ENCODE measurements around the gene UBE2E2.

The UBE2E2 gene

DNA sequence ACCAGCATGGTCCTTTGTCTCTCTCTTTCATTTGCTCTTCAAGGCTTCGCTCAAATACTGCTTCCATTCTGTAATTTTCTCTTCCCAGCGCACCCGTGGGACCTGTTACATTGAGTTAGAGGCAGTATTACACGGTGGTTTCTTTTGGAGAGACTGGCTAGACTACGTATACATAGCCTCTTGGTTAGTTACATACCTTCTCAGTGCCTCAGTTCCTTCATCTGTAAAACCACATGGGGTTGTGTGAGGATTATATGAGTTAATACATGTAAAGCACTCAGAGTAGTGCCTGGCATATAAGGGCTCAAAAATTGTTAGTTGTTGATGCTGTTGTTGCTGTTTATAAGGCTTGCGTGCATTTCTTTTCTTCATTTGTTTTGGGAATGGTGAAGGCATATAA is 33.8 kb downstream of the UBE2E2 start:
- no peak for TF ChIP-seq REST (IDR thresholded peaks at IDR 0.05; ENCODE audit: low read depth)
- TF ChIP-seq TEAD4 (IDR thresholded peaks at IDR 0.05) = no peak
- TF ChIP-seq CEBPB (IDR thresholded peaks at IDR 0.05) = no peak
- TF ChIP-seq TAF1 (IDR thresholded peaks at IDR 0.05; ENCODE audit: low read depth) = no peak
- no peak for TF ChIP-seq ZBTB7A (IDR thresholded peaks at IDR 0.05; ENCODE audit: low read depth)
- TF ChIP-seq EGR1 (IDR thresholded peaks at IDR 0.05) = no peak
- no peak for TF ChIP-seq NFIC (IDR thresholded peaks at IDR 0.05)
- TF ChIP-seq CREB1 (IDR thresholded peaks at IDR 0.05; ENCODE audit: low read depth) = no peak
- TF ChIP-seq RAD21 (IDR thresholded peaks at IDR 0.05; ENCODE audit: low read depth) = no peak
- no peak for TF ChIP-seq MAX (IDR thresholded peaks at IDR 0.05)

DNA sequence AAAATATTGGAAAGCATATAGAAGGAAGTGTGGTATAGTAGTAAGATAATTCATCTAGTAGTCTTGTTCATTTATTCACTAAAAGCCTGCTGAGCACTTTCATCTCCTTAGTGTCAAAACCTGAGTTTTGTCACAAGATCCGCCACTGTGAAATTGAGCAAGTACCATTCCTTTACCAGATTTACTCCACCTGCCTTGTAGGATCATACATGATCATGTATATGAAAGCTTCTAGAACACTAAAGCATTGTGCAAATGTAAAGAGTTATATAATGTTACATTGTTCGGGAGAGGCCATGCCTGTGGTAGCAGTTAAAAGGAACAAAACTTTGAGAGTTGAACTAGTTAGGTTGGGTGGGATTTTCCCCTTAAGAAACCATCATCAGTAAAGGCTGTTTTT is 35.0 kb downstream of the UBE2E2 start:
- TF ChIP-seq USF1 (IDR thresholded peaks at IDR 0.05) (no peak), EP300 (IDR thresholded peaks at IDR 0.05; ENCODE audit: borderline replicate concordance) (no peak), RAD21 (IDR thresholded peaks at IDR 0.05; ENCODE audit: low read depth) (no peak), TEAD4 (IDR thresholded peaks at IDR 0.05) (no peak), MAX (IDR thresholded peaks at IDR 0.05) (no peak), TAF1 (IDR thresholded peaks at IDR 0.05; ENCODE audit: low read depth) (no peak), EGR1 (IDR thresholded peaks at IDR 0.05) (no peak), CEBPB (IDR thresholded peaks at IDR 0.05) (no peak), REST (IDR thresholded peaks at IDR 0.05; ENCODE audit: low read depth) (no peak), ZBTB7A (IDR thresholded peaks at IDR 0.05; ENCODE audit: low read depth) (no peak), NFIC (IDR thresholded peaks at IDR 0.05) (no peak), YY1 (IDR thresholded peaks at IDR 0.05; ENCODE audit: low read depth) (no peak), TCF12 (IDR thresholded peaks at IDR 0.05; ENCODE audit: low read depth) (no peak), CREB1 (IDR thresholded peaks at IDR 0.05; ENCODE audit: low read depth) (no peak), FOXM1 (IDR thresholded peaks at IDR 0.05; ENCODE audit: borderline replicate concordance, low read depth) (no peak)

GRCh38 chr3:23238578-23238977 is 35.5 kb downstream of the UBE2E2 start:
- no peak for TF ChIP-seq TEAD4 (IDR thresholded peaks at IDR 0.05)
- TF ChIP-seq MAX (IDR thresholded peaks at IDR 0.05) = no peak
- TF ChIP-seq CREB1 (IDR thresholded peaks at IDR 0.05; ENCODE audit: low read depth) = no peak
- TF ChIP-seq USF1 (IDR thresholded peaks at IDR 0.05) = no peak
- TF ChIP-seq YY1 (IDR thresholded peaks at IDR 0.05; ENCODE audit: low read depth) = no peak
- no peak for TF ChIP-seq TAF1 (IDR thresholded peaks at IDR 0.05; ENCODE audit: low read depth)
- TF ChIP-seq FOXM1 (IDR thresholded peaks at IDR 0.05; ENCODE audit: borderline replicate concordance, low read depth) = no peak
- no peak for TF ChIP-seq TCF12 (IDR thresholded peaks at IDR 0.05; ENCODE audit: low read depth)
- no peak for TF ChIP-seq NFIC (IDR thresholded peaks at IDR 0.05)
- no peak for TF ChIP-seq CEBPB (IDR thresholded peaks at IDR 0.05)
- TF ChIP-seq EGR1 (IDR thresholded peaks at IDR 0.05) = no peak
- no peak for TF ChIP-seq EP300 (IDR thresholded peaks at IDR 0.05; ENCODE audit: borderline replicate concordance)
- no peak for TF ChIP-seq ZBTB7A (IDR thresholded peaks at IDR 0.05; ENCODE audit: low read depth)
- TF ChIP-seq RAD21 (IDR thresholded peaks at IDR 0.05; ENCODE audit: low read depth) = no peak
- no peak for TF ChIP-seq REST (IDR thresholded peaks at IDR 0.05; ENCODE audit: low read depth)

- no peak for TF ChIP-seq EGR1 (IDR thresholded peaks at IDR 0.05)
- no peak for TF ChIP-seq CREB1 (IDR thresholded peaks at IDR 0.05; ENCODE audit: low read depth)
- no peak for TF ChIP-seq RAD21 (IDR thresholded peaks at IDR 0.05; ENCODE audit: low read depth)
- TF ChIP-seq REST (IDR thresholded peaks at IDR 0.05; ENCODE audit: low read depth) = no peak
- no peak for TF ChIP-seq TCF12 (IDR thresholded peaks at IDR 0.05; ENCODE audit: low read depth)
- no peak for TF ChIP-seq NFIC (IDR thresholded peaks at IDR 0.05)
Measured at GRCh38 chr3:23239211-23240068, 36.3 kb downstream of the UBE2E2 start.

All from Ishikawa (cell line).